HL-60 (cell line): ENCODE data around the gene PXK.

ENCODE experiments used
- CTCF ChIP-seq: IDR thresholded peaks from one replicate; pipeline ENCODE4 v1.5.1; 2011; ENCODE audit warnings: low read length, control low read depth, inconsistent platforms; ENCODE audit not compliant: insufficient read depth
- GABPA ChIP-seq: IDR thresholded peaks from 2 replicates; pipeline ENCODE4 v1.6.1; 2012; ENCODE audit warnings: low read depth
- POLR2AphosphoS5 ChIP-seq: IDR thresholded peaks from 2 replicates; pipeline ENCODE4 v1.6.1; 2012; ENCODE audit warnings: low read depth
- REST ChIP-seq: IDR thresholded peaks from 2 replicates; pipeline ENCODE4 v1.6.1; 2012; ENCODE audit warnings: low read depth; ENCODE audit not compliant: insufficient replicate concordance
- SPI1 ChIP-seq: IDR thresholded peaks from 2 replicates; pipeline ENCODE4 v1.6.1; 2012; ENCODE audit warnings: low read depth, mild to moderate bottlenecking, borderline replicate concordance

GRCh38 chr3:58469096-58469495 lies 136.4 kb downstream of the PXK start:
- TF ChIP-seq CTCF (no peak), GABPA (no peak), SPI1 (no peak), POLR2AphosphoS5 (no peak), REST (no peak)
